HepG2 (cell line): ENCODE results near the gene FMN2. TPM values are rescaled to one million over a fixed set of nuclear protein-coding genes. Genes with fewer than 3 reads are reported as not detected.

Experiments
- ATAC-seq: fragments of 200-7000 bp; cut with Tn5 transposase; 3 replicates; pipeline ENCODE4 v1.9.1; 2020; ENCODE audit warnings: mild to moderate bottlenecking, moderate library complexity
- BruUV-seq: library from RNA; stranded (reverse); fragments of 400-500 nt; replicated peaks from 2 replicates; lab custom pipeline; 2021; lab: Mats Ljungman, UMichigan
- CTCF ChIA-PET: fragments of 300-600 bp; formaldehyde crosslinking; extraction: SDS; loops from one replicate; lab custom pipeline; 2021; ENCODE audit warnings: low total read pairs, inconsistent platforms, low intra/inter-chr PET ratio; lab: Yijun Ruan, JAX
- POLR2A ChIA-PET: fragments of 350-600 bp; sonication (Branson Sonifier 250); formaldehyde crosslinking; loops from one replicate; lab custom pipeline; 2020; ENCODE audit warnings: antibody characterized with exemption, inconsistent platforms; lab: Yijun Ruan, JAX
- DNase-seq: peaks from one replicate; pipeline ENCODE4 v3.0.0-alpha.2; 2015; ENCODE audit warnings: low spot score
- FAIRE-seq: peaks from 3 replicates; lab custom pipeline; 2011; peaks lifted over from hg19 to GRCh38; lab: Jason Lieb, UNC
- H2AFZ ChIP-seq: one replicate; pipeline ENCODE4 v1.6.1; 2011; ENCODE audit warnings: low read length, inconsistent platforms
- H3K27ac ChIP-seq: fragments of 300-600 bp; 3 replicates; pipeline ENCODE4 v1.8.0; 2011; ENCODE audit warnings: mixed run types, mild to moderate bottlenecking, mixed read lengths, low read length, inconsistent platforms; ENCODE audit not compliant: insufficient read depth; ENCODE audit errors: extremely low read length
- H3K27me3 ChIP-seq, 2 experiments: fragments of 200-600 bp in 1 of 2; 2 replicates in 1 of 2; 3 replicates in 1 of 2; pipeline versions ENCODE4 v1.6.0 to v1.8.0; 2011; ENCODE audit warnings: low read length in 2 of 2, mild to moderate bottlenecking in 2 of 2, moderate library complexity in 2 of 2, inconsistent platforms in 1 of 2; ENCODE audit not compliant: insufficient read depth in 2 of 2, control insufficient read depth in 1 of 2
- H3K36me3 ChIP-seq, 2 experiments: fragments of 200-600 bp in 1 of 2; replicated peaks in 1 of 2; 2 replicates in 1 of 2; 3 replicates in 1 of 2; pipeline versions ENCODE4 v1.5.1 to v1.8.0; 2011; ENCODE audit warnings: low read length in 2 of 2, inconsistent platforms in 1 of 2; ENCODE audit not compliant: insufficient read depth in 2 of 2, control insufficient read depth in 1 of 2
- H3K4me1 ChIP-seq: 2 replicates; pipeline ENCODE4 v1.5.1; 2012; ENCODE audit warnings: low read length, inconsistent platforms; ENCODE audit not compliant: insufficient read depth
- H3K4me2 ChIP-seq: 2 replicates; pipeline ENCODE4 v1.6.0; 2011; ENCODE audit warnings: low read depth, low read length, inconsistent platforms
- H3K4me3 ChIP-seq, 3 experiments: fragments of 200-600 bp in 1 of 3; sonication (generic), shearing (Covaris generic) in 1 of 3; replicated peaks in 1 of 3; 2 replicates each; pipeline ENCODE4 v1.5.1; 2011 to 2016; ENCODE audit warnings: low read length in 3 of 3, inconsistent platforms in 2 of 3, low read depth in 2 of 3, mild to moderate bottlenecking in 2 of 3, control low read depth in 1 of 3, mixed read lengths in 1 of 3; ENCODE audit not compliant: insufficient read depth in 1 of 3
- H3K79me2 ChIP-seq: one replicate; pipeline ENCODE4 v1.6.1; 2011; ENCODE audit warnings: low read length, inconsistent platforms; ENCODE audit not compliant: insufficient read depth
- H3K9ac ChIP-seq: 2 replicates; pipeline ENCODE4 v1.6.0; 2011; ENCODE audit warnings: mild to moderate bottlenecking, low read depth, low read length, inconsistent platforms; ENCODE audit not compliant: insufficient read depth
- H3K9me3 ChIP-seq: 2 replicates; pipeline ENCODE4 v1.5.1; 2012; ENCODE audit warnings: mild to moderate bottlenecking, low read length
- H4K20me1 ChIP-seq: 2 replicates; pipeline ENCODE4 v1.6.0; 2011; ENCODE audit warnings: inconsistent platforms, mild to moderate bottlenecking, low read length, moderate library complexity; ENCODE audit not compliant: insufficient read depth
- ASH2L ChIP-seq: fragments of 300-600, 200-600 bp; sonication (generic); IDR thresholded peaks from 2 replicates; pipeline ENCODE4 v1.7.0; 2017; ENCODE audit warnings: low read depth, mild to moderate bottlenecking, moderate library complexity, mixed read lengths, low read length; ENCODE audit not compliant: insufficient read length
- HOXA3 ChIP-seq: sonication (generic); formaldehyde crosslinking; IDR thresholded peaks from 2 replicates; pipeline ENCODE4 v1.5.0; 2020; ENCODE audit warnings: missing genetic modification reagents
- MAFF ChIP-seq: IDR thresholded peaks from 2 replicates; pipeline ENCODE4 v1.6.1; 2011; ENCODE audit warnings: low read depth, low read length, improper control_type of control experiment
- MAFK ChIP-seq, 2 experiments: IDR thresholded peaks in 1 of 2; conservative IDR thresholded peaks in 1 of 2; 2 replicates each; pipeline ENCODE4 v1.6.1; 2011; ENCODE audit warnings: improper control_type of control experiment in 2 of 2, low read length in 2 of 2
- NR3C1 ChIP-seq: sonication (generic); formaldehyde crosslinking; IDR thresholded peaks from 2 replicates; pipeline ENCODE4 v1.4.0; 2020; ENCODE audit warnings: missing genetic modification reagents
- WGBS: methylation state at CpG from one replicate; pipeline ENCODE4 v1.1.6; 2017; ENCODE audit warnings: low lambda C conversion rate; 5-methylcytosine and 5-hydroxymethylcytosine counted together
- in situ Hi-C: cut with HindIII; loops from 2 replicates; pipeline ENCODE4 v1.10.0; 2017; ENCODE audit warnings: low pct_unique_long_range_greater_than_20kb; ENCODE audit not compliant: extremely low pct_ligation_motif_present
- intact Hi-C: fragments of 100-400 bp; cut with micrococcal nuclease; formaldehyde crosslinking; loops from one replicate; pipeline ENCODE4 v1.10.0; 2022; ENCODE audit not compliant: unreplicated experiment
- polyA plus RNA-seq, 8 experiments: library from polyadenylated mRNA; depleted of rRNA in 3 of 8; stranded (reverse) in 7 of 8; unstranded in 1 of 8; fragments of >200 nt; fragmentation: Illumina TruSeq in 4 of 8; extraction: Trizol in 4 of 8; gene quantifications; 2 replicates each; pipeline versions ENCODE4 v1.2.1 to v1.2.3, GENCODE V29; 2011 to 2016; ENCODE audit warnings: low read depth in 4 of 8, missing spikeins in 1 of 8, mixed read lengths in 1 of 8; ENCODE audit not compliant: insufficient read depth in 1 of 8
- total RNA-seq, 5 experiments: library from RNA; depleted of rRNA; stranded (reverse); fragments of >200 nt; fragmentation: Illumina TruSeq; extraction: Trizol; gene quantifications; 2 replicates each; pipeline ENCODE4 v1.2.3, GENCODE V29; 2016; ENCODE audit warnings: low read depth in 1 of 5
- TF ChIP-seq, protein P1 (sequence below): sonication (generic); formaldehyde crosslinking; IDR thresholded peaks from 2 replicates; pipeline ENCODE4 v1.5.1; 2020; ENCODE audit warnings: mild to moderate bottlenecking, missing genetic modification reagents, borderline replicate concordance
- TF ChIP-seq, protein P2 (sequence below): sonication (generic); formaldehyde crosslinking; IDR thresholded peaks from 2 replicates; pipeline ENCODE4 v1.8.0; 2022; ENCODE audit warnings: missing genetic modification reagents, low read depth, mild to moderate bottlenecking, borderline replicate concordance

The FMN2 gene
- total and polyA plus RNA-seq, 2 of the 13 experiments (the other 11 are each of a cell fraction or from before 2014, with no cell fraction given) = not detected

DNA sequence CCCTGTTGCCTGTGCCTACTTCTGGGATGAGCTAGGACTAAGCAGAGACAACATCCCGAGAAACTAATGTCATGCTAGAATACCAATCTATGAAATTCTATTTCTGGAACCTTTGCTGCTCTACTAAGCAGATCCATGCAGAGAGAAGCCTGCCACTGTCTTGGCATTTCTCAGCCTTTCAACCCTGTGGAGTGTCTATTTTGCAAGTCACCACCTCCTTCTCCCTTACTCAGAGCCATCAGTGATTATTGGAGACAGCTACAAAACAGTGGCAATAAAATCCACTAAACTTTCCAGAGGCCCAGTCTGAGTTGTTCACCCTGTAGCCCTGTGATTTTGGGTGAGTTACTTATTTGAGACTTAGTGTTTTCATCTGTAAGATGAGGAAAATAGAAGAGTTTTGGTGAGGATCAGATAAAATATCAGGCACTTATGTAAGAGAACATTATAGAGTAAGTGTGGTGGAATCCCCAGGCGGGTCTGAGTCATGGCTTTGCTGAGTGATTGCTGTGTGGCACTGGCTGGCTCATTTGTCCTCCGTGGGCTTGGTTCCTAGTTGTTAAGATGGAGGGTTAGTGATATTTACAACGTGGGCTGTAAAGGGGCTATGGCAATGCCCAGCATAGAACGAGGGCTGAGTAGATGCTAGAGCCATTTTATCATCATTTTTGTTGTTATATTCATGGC, 61.1 kb downstream of the FMN2 start (continued):
- TF ChIP-seq ASH2L (no peak), NR3C1 (CRISPR knock-in tag) (no peak)
- TF ChIP-seq, protein P1, sequence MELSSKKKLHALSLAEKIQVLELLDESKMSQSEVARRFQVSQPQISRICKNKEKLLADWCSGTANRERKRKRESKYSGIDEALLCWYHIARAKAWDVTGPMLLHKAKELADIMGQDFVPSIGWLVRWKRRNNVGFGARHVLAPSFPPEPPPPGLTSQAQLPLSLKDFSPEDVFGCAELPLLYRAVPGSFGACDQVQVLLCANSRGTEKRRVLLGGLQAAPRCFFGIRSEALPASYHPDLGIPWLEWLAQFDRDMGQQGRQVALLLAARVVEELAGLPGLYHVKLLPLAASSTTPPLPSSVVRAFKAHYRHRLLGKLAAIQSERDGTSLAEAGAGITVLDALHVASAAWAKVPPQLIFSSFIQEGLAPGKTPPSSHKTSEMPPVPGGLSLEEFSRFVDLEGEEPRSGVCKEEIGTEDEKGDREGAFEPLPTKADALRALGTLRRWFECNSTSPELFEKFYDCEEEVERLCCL (CRISPR knock-in tag) = no peak

DNA sequence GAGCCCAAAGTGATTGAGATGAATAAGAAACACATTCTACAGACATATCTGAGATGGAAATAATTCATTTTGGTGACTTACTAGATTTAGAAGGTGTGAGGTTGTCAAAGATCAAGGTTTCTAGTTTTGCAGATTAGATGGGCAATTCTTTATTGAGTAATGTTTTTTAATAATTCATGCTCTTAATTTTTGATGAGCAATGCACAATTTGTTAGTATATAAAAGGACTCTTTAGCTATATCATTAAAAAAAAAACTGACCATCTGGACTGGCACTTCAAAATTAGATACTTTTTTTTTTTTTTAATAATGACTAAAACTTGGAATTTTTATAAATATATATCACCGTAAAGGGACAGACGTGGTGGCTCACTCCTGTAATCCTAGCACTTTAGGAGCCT, 63.9 kb downstream of the FMN2 start:
- Histone ChIP-seq H3K9me3 (no peaks in the 10 kb centered on the region), H3K9ac (no peak overlapping the region), H3K79me2 (no peaks in the 10 kb centered on the region), H3K27me3 (no peaks in the 10 kb centered on the region), H3K4me1 (no peaks in the 10 kb centered on the region), H3K4me2 (no peak overlapping the region), H3K27ac (no peak overlapping the region), H3K36me3 (no peaks in the 10 kb centered on the region), H3K4me3 (no peak overlapping the region), H2AFZ (no peak overlapping the region), H4K20me1 (no peaks in the 10 kb centered on the region)
- BruUV-seq = no TSS peak
- ChIA-PET CTCF (no interaction called here), POLR2A (no interaction called here)
- no peak for TF ChIP-seq HOXA3 (CRISPR knock-in tag)
- peak in 1 of 2 experiments; percentile 61; a peak in 2 of 4 replicates for TF ChIP-seq MAFK (conservative IDR thresholded peaks at IDR 0.05 in 1 of 2, IDR thresholded peaks at IDR 0.05 in 1 of 2; ENCODE audit: low read length in 2 of 2)
- TF ChIP-seq, protein P2, sequence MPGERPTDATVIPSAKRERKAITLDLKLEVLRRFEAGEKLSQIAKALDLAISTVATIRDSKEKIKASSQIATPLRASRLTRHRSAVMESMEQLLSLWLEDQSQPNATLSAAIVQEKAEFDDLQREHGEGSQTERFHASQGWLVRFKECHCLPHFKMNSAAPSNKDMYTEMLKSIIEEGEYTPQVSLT (CRISPR knock-in tag) = no peak
- peak; percentile 22; the same call in 1 of the 2 replicates for TF ChIP-seq MAFF
- FAIRE-seq = no peak
- intact Hi-C loops = no loop called here
- ATAC-seq = no peak
- WGBS = 52% methylated on average over 2 of the region's 2 CpGs
- no peak for DNase-seq
- in situ Hi-C loops = no loop called here
